Glomerular endothelial cell (primary cell): Measurements from ENCODE around the gene HDHD5. TPM values are rescaled to one million over a fixed set of nuclear protein-coding genes. Genes with fewer than 3 reads are reported as not detected.

Experiments used
- DNase-seq: peaks from one replicate; pipeline ENCODE4 v3.0.0-alpha.2; 2011; ENCODE audit warnings: low read depth, low spot score; ENCODE audit errors: extremely low read depth
- total RNA-seq: library from RNA; depleted of rRNA; stranded (reverse); fragments of >200 nt; gene quantifications from 2 replicates; pipeline ENCODE4 v1.2.3, GENCODE V29; 2015

Gene HDHD5
- total RNA-seq, 1 donor from 2014 or later, result 48.1 TPM

GRCh38 chr22:17108256-17109112 lies 50.6 kb downstream of the HDHD5 start:
- DNase-seq, result no peak

GRCh38 chr22:17107547-17107810 lies 51.6 kb downstream of the HDHD5 start:
- DNase-seq, result no peak

DNA sequence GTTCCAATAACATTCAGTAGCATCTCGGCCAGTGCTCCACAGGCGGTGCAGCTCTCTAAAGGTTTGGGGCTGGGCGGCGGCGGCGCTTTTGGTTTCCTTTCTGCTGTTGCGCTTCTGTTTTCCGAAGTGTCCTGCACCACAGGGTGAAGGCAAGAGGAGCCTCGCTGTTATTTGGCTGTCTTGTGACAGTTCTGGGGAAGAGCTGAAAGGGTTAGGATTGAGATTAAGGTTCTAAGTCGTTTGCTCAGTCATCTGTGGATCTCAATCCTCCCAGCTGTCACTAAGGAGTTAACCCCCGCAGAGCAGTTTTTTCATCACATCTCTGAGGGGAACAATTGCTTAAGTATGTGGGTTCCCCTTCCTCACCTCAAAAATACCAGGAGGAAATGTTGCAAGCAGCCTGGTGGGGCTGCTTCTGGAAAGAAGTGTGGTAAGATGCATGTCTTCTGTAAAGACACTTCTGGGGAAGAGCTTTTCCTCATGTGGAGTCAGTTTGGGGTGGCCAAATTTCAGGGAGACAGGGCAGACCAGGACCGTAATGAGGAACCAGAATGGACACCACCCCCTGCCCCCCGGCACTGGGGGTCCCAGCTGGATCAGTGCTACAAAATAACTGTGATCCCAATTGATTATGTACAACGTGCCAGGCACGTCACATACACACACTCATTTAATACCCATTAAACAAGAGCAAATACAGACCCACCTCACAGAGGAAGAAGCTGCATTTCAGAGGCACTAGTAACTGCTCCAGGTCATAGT lies 52.1 kb downstream of the HDHD5 start:
- DNase-seq, result no peak

DNA sequence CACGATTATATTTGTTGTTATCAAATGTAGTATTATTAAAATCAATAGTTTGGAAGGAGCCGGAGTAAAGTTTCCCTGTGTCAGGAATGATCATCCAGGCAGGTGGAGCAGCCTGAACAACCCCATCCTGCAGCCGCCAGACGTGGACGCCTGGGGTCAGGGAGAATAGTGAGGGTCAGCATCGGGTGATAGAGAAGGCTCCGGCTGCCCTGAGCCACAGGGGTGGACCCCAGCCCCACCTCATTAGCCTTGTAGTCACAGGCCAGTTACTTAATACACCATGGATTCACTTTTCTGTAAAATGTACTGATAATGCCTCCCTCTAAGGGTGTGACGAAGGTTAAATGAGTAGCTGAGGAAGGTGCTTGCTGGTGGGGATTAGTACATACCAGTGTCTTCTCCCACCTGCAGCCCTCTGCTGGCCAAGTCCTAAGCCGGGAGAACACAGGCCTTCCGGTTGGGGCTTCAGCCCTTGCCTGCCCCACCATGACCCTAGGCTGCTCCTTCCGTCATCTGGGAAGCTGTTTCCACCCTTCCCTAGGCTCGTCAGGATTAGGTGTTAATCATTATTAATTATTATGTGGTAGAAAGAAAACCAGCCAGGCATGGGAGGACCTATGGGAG lies 52.8 kb downstream of the HDHD5 start:
- DNase-seq, result no peak

DNA sequence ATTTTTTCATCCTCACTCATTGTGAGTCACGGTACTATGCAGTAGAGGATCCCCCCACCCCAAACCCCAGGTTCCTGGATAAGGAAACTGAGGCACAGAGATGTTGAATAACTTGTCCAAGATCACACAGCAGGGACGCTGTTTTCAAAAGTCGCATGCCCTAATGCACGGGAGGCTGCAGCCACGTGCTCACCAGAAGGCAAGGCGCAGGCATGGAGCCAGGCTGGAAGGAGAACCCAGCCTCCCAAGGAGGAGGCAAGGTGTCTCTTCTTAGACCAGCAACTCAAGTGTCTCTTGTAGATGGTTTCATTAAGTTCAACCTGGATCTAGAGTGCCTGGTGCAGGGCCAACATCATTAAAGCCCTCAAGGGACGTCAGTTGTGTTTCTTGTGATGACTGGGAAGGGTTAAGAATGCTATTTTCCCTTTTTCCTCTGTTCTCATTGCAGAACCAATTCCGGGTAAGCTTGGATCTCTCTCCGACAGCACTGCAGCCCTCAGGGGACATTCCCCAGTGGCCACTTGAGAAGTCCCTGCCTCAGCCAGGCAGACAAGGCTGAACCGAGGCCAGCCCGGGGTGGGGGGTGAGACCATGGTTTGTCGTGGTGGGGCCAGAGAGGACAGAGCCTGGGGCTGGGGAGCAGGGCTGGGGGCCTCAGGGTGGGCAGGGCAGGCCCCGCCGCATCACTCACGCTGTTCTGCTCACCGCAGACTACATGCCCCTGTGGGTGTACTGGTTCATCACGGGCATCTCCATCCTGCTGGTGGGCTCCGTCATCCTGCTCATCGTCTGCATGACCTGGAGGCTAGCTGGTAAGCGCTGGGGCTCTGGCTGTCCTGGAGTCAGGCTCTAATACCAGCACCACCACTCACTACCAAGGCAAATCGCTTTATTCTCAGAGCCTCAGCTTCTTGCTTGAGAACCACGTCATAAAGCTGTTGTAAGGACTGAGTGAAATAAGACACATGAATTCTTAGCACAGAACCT lies 53.6 kb downstream of the HDHD5 start:
- no peak for DNase-seq

DNA sequence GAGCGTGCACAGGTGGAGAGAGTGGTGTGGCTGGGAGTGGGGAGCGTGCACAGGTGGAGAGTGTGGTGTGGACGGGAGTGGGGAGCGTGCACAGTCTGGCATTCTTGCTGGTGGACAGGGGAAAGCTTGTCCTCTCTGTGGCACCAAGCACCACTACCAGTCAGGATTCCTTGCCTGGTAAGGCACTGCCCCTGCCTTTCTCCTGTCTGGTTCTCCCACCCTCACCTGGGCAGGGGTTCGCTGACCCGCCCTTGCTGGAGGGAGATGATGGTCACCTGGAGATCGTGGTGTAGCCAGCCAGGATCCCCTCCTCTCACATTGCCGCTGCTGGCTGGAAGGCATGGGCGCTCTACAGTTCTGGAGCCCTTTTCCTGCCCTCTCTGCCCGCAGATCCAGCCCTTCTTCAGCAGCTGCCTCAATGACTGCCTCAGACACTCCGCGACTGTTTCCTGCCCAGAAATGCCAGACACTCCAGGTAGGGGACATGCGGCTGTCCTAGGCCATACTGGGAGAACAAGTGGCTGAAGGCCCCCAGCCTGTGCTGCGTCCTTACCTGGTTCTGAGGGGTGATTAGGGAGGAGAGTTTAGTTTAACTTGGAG lies 54.6 kb downstream of the HDHD5 start:
- no peak for DNase-seq

DNA sequence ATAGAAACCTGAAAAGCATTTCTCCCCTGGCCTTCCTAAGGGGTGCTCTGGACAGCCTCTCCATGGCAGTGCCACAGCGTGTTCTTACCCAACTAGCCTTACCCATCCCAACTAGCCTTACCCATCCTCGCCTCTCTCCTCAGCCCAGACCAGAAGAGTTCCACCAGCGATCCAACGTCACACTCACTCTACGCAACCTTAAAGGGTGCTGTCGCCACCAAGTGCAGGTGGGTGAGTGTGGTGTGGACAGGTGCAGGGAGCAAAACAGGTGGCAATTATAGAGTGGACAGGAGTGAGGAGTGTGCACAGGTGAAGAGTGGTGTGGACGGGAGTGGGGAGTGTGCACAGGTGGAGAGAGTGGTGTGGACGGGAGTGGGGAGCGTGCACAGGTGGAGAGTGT lies 55.7 kb downstream of the HDHD5 start:
- no peak for DNase-seq

DNA sequence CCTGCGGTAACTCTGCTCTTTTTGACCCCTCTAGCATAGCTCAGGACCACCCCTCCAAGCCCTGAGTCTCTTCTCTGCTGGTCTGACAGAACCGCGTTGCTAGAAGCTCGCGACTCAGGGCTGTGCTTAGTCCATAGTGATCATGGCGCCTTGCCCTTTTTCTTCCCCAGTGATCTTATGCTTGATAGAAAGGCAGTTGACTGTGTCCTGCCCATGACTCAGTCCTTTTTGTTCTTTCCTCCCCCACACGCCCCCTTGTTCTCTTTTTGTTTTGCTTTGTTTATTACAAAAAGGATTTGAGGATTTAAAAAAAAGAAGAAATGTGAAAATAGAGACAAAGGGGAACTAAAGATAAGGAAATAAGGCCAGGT lies 56.8 kb downstream of the HDHD5 start:
- no peak for DNase-seq

DNA sequence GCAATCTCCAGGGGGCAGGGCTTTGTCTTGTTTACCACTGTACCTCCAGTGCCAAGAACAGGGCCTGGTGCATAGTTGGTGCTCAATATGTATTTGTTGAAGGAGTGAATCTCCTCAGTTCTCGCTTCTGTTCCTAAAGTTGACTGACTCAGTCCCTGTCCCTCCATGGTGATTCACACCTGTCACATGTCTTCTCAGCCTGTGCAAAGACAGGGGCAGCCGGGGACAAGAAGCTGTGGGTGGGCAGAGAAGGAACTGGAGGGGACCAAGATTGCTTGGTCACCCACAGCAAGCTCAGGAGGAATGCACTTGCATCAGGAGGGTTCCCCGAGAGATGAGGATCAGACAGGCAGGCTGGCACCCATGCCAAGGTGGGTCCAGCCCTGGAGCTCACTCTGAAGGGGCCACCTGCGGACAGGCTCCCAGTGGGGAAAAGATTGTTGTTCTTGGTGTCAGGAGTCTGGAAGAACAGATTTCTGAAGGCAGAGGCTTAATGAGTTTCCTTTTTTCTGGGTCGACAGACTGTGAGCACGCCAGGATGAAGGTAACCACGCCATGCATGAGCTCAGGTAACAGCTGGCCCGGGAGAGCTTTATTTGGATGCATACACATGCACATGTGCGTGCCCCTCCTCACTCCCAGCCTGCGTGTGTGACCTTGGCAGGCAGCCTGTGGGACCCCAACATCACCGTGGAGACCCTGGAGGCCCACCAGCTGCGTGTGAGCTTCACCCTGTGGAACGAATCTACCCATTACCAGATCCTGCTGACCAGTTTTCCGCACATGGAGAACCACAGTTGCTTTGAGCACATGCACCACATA lies 57.4 kb downstream of the HDHD5 start:
- DNase-seq, result no peak

DNA sequence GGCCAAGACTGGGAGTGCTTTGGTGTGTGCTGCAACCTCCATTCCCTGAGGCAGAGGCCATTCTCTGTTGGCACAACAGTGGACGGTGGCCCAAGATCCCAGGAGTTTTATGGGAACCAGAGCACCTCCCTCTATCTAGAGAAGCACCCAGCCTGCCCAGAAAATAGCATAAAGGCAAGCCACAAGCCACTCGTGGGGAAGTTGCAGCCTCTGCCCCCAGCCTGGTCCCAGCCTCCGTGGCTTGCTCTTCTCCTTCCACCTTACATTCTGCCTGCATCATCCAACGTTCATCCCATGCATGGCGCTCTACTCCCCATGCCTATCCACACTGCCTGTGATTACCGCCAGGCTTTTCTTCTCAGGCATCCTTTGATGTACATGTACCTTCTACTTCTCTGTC lies 58.5 kb downstream of the HDHD5 start:
- DNase-seq, result no peak

DNA sequence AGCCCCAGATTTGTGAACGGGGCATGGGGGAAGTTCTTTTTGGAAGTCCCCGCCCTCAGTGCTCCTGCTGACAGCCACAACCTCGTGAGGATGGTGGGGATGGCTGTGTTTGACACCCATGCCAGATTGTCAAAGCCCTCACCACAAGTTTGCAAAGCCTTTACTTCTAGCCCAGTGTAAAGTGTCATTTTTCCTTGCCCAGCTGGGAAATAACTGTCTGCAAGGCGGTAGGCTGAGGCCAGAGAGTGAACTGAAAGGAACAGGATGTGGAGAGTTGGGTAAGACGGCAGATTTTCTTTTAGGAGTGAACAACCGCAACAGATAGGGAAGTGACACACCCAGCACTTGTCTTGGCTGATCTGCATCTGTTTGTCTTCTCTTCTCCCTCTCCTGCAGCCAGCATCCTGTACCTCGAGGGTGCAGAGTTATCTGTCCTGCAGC lies 60.7 kb downstream of the HDHD5 start:
- no peak for DNase-seq

DNA sequence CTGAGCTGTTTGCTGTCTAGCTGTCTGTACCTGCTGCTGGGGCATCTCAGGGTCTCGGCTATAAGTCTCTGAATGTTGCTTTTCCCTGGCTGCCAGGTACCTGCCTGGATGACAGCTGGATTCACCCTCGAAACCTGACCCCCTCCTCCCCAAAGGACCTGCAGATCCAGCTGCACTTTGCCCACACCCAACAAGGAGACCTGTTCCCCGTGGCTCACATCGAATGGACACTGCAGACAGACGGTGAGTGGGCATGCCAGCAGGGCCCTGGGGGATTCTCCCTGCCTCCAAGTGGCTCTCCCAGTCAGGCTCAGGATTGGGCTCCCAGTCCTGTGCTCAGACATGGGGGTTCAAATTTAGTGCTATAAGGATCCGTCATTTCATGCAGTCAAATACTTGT lies 61.4 kb downstream of the HDHD5 start:
- DNase-seq, result no peak

DNA sequence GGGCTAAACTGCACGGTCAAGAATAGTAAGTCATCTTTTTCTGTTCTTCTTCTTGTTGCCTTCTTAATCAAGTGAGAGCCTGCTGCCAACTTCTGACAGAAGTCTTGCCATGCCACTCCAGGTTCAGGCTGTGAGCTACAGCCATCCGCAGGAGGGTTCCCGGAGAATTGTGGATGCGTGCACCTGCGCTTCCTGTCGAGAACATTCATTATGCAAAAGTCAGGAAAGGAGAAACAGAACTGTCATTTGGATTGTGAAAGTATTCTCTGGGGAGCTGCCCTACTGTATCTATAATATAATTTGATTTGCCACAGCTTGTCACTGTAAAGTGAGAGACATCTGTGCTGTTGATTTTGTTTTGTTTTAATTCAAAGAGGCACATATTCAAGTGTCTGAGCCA lies 62.0 kb downstream of the HDHD5 start:
- DNase-seq, result no peak

- DNase-seq, result no peak
Observed at GRCh38 chr22:17096071-17096470, 63.0 kb downstream of the HDHD5 start.

- no peak for DNase-seq
Observed at GRCh38 chr22:17095538-17095937, 63.5 kb downstream of the HDHD5 start.

GRCh38 chr22:17093081-17093480 lies 66.0 kb downstream of the HDHD5 start:
- no peak for DNase-seq

DNA sequence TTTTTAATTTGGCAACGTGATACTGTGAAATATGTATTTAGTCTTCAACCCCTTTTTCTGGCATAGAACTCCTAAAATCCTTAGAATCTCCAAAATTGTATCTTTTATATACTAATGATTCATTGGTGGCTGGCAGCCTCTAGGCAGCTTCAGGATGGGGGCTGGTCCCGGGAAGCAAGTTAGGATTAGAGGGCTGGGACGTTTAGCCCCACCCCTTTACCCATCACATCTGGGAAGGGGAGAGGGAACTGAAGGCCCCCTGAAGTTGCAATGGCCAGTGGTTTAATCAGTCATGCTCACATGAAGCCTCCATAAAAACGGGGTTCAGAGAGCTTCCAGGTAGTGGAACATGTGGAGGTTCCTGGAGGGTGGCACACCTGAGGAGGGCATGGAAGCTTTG lies 67.2 kb downstream of the HDHD5 start:
- DNase-seq, result no peak

GRCh38 chr22:17090550-17090949 lies 68.5 kb downstream of the HDHD5 start:
- no peak for DNase-seq
